NCI-H526 treated with DMSO at 0.1 percent for 48 hours (cell line): ENCODE measurements around the gene PDE7B.

ENCODE experiments used
- DNase-seq: peaks from one replicate; lab custom pipeline; 2025; lab: John Stamatoyannopoulos, UW

The PDE7B gene

DNA sequence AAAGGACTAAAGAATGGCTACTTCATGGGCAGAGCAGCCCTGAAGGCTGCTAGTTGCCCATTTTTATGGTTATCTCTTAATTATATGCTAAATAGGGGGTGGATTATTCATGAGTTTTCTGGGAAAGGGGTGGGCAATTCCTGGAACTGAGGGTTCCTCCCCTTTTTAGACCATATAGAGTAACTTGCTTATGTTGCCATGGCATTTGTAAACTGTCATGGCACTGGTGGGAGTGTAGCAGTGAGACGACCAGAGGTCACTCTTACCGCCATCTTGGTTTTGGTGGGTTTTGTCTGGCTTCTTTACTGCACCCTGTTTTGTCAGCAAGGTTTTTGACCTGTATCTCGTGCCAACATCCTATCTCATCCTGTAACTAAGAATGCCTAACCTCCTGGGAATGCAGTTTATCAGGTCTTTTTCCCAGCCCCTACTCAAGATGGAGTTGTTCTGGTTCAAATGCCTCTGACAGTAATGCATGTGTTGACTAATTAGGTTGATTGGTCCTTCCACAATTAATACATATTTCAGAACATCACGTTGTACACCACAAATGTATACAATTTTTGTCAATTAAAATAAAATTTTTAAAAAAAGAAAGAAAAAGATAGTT lies 139.5 kb downstream of the PDE7B start:
- DNase-seq, result no peak

DNA sequence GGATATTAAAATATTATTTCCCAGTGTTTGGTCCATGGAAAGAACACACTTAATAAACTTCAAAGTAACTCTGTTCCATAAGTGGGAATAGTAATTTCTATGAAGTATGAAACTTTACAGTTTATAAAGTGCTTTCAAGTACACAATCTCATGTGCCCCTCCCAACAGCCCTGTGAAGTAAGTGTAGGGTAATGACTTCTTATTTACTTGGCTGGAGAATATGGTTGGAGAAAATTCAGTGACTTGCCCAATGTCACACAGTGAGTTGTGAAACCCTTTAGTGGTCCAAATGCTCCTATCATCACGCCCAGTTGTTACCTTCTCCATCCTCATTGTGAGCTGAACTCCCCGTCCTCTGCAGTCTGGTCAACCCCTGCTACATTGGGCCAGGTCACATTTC lies 141.2 kb downstream of the PDE7B start:
- no peak for DNase-seq

DNA sequence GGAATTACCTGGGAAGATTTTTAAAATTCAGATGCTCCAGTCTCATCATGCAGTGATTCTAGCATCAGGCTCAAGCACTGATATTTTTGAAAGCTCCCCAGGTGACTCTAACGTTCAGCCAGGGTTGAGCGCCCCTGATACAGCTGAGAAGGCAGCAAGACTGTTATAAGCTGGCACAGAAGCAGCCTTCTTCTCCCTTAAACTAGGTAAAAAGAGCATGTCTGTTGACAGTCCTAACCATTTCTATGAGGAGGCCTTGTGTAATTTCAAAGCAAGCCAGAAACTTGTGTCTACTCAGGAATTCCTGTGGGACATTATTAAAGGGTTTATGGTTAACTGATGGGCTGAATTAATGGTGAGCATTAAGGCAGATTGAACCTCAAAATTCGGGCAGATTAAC lies 141.9 kb downstream of the PDE7B start:
- no peak for DNase-seq

DNA sequence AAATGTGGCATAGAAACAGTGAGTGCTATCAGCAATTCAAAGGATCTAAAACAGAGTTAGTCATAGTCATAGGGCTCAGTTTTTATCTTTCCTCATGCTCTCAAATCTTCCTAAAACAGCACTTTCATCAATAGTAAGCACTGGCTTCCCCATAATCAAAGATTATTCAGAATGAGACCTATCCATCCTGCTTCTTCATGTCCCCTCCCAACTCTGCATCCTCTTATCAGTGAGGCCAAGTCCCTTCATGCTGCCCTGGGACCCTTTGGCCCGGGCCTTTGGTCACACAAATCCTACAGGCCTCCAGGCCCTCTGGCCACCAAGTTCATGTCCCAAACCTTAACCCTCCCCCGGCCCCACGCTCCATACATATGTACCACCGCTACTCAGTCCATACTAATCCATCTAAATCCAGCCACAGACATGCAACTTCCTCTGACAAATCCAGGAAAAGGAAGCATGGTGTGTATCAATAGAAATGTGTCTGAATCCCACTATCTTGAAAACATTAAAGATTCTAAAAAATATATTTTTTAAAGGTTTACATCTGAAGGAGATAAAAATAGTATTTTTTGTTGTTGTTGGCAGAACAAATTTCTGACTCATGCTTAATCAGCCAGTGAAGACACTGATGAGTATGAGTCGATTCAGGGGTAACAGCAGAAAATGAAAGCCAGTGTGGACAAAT lies 143.5 kb downstream of the PDE7B start:
- DNase-seq, result no peak

DNA sequence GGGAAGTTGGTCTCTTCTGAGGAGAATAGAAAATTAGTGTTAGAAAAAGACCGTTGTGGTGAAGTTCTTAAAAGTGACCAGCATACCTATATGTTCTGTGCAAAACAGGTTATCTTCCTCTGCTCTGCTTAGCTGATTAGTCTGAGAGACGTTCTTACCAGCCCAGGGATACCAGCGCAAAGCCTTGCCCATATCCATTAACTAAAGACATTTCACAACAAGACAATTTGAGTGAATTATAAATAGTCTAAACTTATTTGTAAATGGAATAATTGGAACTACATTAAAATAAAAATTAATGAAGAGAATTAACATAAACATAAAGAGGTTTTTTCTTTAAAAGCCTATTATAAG lies 144.0 kb downstream of the PDE7B start:
- no peak for DNase-seq

DNA sequence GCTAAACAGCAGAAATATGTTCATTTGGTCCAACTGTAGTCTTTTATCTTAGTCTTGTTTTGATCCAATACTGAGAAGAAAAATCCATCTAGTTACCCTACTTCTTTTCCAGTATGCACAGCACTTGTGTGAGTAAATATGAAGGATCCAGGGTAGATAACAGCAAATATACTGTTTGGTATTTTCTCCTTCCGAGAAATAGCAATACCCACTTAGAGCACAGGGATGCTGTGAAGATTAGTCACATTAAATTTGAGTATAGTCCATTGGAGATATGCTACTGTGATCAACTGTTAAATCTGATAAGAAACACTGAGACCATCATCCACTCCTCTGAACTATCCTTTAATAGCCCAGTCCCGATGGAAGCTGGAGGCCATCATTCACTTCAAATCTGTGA lies 145.2 kb downstream of the PDE7B start:
- DNase-seq, result no peak

DNA sequence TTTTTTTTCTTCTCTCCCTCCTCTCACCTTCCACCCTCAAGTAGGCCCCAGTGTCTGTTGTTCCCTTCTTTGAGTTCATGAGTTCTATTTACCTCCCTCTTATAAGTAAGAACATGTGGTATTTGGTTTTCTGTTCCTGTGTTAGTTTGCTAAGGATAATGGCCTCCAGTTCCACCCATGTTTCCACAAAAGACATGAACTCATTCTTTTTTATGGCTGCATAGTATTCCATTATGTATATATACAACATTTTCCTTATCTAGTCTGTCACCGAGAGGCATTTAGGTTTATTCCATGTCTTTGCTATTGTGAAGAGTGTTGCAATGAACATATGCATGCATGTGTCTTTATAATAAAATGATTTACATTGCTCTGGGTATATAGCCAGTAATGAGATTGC lies 147.9 kb downstream of the PDE7B start:
- no peak for DNase-seq

DNA sequence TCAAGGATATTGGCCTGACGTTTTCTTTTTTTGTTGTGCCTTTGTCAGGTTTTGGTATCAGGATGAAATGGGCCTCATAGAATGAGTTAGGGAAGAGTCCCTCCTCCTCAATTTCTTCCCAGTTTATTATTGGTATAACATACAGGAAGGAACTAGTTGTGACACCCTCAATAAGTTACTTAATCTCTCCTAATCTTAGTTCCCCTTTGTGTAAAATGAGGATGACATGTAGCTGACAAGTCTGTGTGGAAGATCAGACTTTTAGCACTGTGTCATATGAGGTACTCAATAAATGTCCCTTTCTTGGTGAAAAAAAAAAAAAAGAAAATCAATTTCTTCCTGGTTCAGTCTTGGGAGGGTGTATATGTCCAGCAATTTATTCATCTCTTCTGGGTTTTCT lies 155.8 kb downstream of the PDE7B start:
- no peak for DNase-seq

DNA sequence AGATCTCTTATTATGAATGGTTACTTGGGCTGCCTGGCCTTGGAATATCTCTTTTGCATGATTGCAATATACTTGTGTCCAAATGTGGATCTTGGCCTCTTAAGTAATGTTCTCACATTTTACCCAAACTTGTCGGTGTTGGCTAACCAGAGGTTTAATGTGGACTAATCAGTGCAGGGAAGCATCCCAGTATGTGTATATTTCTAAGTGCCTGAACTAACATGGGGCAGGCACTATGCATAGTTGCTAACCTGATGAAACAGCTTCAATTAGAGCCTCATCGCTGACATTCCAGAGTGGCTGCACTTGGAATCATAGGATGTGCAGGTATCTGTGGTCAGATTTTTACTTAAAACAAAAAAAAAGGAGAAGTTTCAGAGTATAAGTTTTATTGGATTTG lies 160.0 kb downstream of the PDE7B start:
- no peak for DNase-seq

DNA sequence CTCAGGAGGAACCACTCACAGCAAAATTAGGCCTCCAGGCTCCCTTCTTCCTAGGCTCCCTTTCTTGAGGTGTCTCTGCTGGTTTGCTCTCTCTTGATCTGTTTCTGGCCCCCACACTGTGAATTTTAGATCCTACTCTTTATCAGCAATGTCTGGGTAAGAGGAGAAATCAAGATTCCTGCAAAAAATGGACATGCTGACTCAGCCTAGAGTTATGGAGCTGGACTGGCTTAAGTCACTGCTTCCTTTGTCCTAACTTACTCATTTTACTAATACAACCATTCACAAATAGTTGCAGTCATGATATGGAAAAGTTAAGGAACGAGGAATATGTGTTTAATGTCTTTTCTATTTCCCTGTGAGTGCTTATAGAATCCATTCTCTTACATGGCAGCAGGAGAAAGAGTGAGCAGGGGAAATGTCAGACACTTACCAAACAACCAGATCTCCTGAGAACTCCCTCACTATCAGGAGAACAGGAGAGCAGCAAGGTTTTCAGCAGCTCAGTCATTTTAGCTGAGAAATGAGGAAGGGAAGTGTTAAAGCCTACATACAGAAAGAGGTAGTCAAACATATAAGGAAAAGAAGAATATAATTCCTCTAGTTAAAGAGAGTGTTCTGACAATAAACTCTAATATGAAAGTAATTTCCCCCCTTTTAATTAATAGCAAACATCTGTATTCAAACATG lies 160.8 kb downstream of the PDE7B start:
- no peak for DNase-seq

DNA sequence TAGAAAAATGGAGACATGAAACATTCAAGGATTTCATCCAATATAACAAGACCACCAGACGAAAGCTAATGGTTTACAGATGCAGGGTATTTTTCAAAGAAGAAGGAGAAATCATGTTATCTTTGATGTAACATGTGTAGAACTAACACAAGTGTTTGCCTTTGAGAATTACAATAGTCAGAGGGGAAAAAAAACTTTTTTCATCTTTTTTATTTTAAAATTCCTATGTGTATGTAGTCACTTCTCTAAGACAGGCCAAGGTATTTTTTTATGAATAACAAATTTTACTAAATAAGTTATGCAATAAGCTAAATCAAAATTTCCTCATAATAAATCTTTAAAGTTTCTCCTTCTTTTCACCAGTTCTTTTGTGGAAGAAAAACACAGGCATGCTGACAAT lies 161.4 kb downstream of the PDE7B start:
- DNase-seq, result no peak

DNA sequence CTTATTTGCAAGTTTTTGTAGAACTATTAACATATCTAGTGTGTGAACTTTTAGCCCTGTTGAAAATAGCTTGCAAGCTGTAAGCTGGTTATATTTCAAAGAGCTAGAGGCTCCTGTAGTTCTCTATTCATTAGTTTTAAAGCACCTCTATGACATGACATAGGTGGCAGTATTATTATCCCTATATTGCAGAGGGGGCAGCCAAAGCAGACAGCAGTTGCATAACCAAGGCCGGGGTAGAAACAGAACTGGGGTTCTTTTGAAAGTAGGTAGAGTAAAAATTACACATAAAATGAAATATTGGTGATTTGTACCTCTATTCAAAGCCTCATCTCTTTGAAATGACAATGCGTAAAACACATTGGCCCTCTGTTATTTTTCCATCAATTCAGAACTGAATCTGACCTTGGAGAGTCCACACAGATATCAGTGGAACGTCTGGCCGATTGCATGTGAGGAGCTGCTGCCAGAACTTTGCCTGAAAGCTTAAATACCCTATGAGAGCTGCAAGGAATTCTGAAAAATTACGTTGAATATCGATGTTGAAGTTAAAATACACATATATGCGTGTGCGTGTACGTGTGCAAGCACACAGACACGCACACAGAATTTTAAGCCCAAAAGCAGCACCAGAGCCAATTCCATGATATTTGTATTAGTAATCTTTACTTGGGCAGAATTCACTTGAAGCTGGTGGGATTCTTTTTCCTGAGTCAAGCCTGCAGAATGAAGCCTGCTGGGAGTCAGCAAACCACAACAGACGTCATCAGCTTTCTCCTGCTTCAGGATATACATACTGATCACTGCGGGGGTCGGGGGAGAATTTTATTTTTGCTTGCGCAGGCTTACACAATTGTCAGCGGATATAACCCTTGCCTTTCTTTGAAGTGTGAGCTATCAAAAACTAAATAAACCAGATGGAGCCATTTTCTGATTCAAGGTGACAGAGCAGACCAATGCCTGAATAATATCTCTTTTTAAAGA lies 163.2 kb downstream of the PDE7B start:
- no peak for DNase-seq

DNA sequence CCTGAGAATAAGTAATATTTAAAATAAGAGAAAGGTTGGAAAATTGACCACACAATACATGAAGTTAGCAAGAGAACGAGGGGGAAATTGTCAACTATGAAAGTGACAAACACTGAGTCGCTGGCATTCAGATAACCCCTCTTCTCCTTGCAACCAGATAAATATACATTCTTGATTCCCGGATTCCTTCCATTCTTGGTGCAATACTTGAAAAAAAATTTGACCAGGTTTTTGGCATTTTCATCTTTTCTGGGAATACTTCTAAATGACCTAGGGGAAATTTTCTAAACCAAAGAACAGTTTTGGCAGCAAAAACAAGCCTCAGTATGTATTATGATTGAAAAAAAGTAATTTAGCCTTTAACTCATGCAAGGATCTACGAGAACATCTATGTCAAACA lies 164.0 kb downstream of the PDE7B start:
- no peak for DNase-seq

DNA sequence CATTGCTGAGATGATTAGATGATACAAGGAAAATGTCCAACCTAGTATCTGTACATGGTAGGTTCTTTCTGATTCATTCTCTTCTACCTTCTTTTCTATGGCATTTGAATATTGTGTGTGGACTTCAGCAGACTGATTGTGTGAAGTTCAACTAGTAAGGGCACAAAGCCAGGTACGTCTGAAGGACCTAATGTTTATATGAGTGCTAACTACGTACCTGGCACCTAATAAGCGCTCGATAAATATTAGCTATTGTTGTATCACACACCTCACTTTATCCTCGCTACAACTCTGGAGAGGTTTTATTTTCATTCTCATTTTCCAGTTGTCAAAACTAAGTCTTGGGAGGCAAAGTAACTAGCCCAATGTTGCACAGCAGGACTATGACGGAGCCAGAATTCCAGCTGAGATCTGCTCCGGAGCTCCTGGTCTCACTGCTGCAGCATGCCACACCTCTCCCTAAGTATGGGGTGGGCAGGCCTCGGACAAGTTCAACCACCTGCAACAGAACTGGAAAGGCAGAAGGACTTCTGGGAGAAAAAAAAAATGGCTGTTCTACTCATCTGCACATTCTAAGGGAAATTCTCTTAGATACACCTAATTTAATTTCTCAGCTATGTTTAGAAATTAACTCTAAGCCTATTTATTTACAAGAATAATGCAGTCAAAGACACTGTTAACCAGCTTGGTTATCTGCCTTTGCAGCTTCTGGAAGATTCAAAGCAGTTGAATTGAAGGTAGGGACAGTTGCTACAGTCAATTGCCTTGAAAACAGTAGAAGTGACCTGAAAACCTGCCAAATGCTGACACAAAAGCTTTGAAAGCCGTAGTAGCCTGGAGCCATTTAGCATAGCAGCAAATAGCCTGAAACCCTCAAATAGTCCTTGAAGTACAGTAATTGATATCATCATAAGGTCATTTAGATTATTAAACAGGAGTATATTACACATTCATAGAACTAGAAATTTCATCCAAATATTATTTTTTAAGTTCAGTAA lies 165.0 kb downstream of the PDE7B start:
- no peak for DNase-seq

DNA sequence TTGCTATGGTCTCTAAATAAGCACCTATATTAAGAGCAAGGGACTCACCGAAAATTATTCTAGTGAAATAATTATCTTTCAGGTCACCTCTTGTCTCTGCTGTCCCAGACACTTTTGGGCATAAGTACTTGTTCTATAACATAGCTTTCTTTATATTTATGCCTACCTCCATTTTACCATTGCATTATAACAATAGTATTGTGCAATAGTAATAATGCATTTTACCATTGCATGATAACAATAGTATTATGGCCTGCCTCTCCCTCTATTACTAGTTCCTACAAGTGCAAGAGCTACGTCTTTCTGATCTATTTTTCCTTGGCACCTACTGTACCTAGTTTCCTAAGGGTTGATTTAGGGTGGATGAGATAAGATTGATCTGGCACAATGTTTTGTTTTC lies 169.2 kb downstream of the PDE7B start:
- DNase-seq, result no peak

DNA sequence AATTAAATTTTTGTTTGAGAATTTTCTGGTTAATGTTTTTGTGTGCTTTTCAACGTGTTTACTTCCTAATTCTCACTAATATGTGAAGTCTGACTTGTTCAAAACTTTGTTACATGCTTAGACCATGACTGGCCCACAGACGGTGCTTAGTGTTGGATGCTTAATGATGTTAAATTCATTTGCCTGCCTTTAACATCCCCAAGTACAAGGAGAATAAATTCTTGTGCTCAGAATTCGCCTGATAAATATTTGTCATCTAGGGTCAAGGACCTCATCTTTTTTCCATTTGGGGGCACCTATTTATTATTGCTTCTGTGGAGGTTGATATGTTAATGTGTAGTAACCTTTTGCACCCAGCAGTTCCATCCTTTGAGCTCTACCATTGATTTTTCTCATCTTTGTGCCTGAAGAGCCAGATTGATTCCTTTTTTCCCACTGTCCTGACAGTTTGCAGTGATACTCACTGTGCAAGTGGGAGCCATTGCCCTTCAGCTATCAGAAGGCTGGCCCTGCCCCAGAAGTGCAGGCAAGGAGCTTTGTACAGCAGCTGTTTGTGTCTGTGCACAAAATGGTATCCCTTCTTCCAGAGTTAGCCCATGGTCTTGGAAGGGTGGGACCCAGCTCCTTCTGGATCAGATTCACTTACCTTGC lies 170.8 kb downstream of the PDE7B start:
- no peak for DNase-seq

DNA sequence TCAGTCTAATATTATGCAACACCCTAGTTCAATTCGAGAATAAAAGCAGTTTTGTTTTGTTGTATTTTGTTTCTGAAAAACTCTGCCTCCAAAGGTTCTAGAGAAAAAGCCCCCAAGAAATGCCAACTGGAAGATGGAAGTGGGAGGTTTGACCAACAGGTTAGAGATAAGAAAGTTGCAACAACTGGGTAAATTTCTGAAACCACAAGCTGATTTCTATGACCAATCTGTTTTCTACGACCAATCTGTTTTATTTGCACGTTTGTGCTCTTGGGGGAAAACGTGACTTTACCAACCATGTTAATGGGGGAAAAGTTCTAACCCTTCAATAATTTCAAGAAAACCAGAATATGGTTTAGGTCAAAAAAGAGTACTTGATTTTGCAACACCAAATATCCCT lies 173.2 kb downstream of the PDE7B start:
- DNase-seq, result no peak

DNA sequence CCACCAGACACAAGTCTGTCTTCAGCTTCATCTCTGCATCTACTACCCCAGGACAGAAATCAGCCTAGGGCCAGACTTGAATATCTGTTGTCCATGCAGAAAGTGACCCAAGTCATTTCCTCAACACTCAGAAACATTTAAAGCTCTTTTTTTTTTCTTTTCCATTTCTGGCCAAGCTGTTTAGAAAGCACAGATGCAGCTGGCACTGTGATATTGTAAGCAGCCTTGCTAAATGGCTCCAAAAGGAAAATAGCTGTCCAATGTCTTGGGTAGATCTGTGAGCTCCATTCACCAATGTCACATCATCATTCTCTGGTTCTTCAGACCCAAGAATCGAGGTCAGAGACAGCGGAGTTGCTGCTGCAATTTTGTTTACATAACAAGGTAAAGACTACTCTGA lies 174.2 kb downstream of the PDE7B start:
- no peak for DNase-seq

DNA sequence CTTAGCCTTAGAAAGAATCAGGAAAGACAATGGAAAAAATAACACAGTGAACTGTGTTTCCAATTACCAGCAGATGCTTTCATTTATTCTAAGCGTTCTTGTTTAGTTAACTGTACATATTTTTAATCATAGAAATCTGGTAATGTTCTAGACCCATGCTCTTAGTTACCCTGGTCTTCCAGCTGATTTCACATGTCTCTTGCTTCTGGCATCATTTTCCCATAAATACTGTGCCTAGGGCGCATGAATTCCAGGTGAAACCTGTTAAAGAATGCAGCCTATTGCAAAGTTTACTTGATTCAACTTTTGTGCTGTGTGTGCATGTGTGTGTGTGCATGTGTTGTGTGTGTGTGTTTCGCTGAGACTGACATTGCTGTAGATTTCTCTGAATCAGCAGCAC lies 178.6 kb downstream of the PDE7B start:
- DNase-seq, result no peak

DNA sequence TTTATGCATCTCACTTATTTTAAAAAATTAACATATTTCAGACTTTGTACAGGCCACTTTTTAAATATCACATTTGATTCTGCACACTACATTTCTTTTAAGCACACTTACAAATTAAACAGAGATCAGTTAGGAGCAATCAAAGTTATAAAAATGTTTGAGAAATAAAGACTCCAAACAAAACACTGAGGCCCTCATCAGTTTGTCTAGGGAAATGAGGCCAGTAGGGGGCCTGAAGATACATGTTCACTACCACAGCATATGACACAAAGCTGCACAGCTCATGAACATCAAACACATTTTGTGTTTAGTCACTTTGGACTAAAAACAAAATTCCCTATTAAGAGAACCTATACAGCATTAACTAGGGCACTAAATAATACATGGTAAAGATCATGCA lies 180.5 kb downstream of the PDE7B start:
- DNase-seq, result no peak

DNA sequence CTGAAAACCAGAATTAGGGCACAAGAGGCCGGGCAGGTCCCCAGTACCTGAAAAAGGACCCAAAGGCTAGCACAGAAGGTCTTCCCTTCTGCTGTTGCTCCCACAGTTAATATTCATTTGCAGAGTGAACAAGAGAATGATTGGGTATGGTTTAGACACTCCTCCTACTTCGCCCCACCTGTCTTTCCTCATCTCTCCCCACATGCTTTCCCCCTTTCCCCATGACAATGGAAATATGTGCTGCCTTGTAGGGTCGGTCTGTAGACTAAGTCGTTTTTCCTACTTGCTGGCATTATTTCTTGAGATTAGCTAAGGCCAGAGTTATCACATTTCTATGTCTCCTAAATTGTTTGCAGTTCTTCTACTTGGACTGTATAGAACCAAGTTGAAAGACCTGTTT lies 181.9 kb downstream of the PDE7B start:
- no peak for DNase-seq
